Fibroblast of mammary gland (primary cell): ENCODE results near the gene DMBT1.

Source experiments
- DNase-seq: peaks from one replicate; pipeline ENCODE4 v3.0.0-alpha.2; 2010; ENCODE audit warnings: low read depth
- H3K4me3 ChIP-seq: 2 replicates; pipeline ENCODE4 v1.5.1; 2011; ENCODE audit warnings: low read depth, mild to moderate bottlenecking, low read length, moderate library complexity; ENCODE audit not compliant: control insufficient read depth
- TF ChIP-seq, protein P1 (sequence below): conservative IDR thresholded peaks from 2 replicates; pipeline ENCODE4 v1.5.1; 2011; ENCODE audit warnings: low read depth, low read length, inconsistent platforms; ENCODE audit not compliant: control insufficient read depth, insufficient read depth

The DMBT1 gene

DNA sequence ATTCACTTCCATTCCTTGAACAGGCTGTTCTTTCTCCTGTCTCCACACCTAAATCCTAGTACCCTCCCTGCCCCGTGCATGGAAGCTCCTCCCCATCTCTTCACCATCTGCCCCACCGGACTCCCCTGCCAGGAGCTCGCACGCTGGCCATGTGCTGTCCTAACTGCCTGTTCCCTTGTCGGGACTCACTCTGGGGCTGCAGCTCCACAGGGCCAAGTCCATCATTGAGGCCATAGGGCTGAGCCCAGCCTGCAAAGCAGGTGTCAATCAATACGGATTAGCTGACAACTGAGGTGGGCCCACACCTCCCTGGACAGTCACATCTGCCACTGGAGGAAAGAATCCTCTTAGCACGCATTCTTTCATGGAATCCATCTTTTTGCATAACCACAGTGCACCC, 41.4 kb upstream of the DMBT1 start:
- TF ChIP-seq, protein P1, sequence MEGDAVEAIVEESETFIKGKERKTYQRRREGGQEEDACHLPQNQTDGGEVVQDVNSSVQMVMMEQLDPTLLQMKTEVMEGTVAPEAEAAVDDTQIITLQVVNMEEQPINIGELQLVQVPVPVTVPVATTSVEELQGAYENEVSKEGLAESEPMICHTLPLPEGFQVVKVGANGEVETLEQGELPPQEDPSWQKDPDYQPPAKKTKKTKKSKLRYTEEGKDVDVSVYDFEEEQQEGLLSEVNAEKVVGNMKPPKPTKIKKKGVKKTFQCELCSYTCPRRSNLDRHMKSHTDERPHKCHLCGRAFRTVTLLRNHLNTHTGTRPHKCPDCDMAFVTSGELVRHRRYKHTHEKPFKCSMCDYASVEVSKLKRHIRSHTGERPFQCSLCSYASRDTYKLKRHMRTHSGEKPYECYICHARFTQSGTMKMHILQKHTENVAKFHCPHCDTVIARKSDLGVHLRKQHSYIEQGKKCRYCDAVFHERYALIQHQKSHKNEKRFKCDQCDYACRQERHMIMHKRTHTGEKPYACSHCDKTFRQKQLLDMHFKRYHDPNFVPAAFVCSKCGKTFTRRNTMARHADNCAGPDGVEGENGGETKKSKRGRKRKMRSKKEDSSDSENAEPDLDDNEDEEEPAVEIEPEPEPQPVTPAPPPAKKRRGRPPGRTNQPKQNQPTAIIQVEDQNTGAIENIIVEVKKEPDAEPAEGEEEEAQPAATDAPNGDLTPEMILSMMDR: no peak
- no peak for DNase-seq
- no peak overlapping the region for H3K4me3 ChIP-seq

DNA sequence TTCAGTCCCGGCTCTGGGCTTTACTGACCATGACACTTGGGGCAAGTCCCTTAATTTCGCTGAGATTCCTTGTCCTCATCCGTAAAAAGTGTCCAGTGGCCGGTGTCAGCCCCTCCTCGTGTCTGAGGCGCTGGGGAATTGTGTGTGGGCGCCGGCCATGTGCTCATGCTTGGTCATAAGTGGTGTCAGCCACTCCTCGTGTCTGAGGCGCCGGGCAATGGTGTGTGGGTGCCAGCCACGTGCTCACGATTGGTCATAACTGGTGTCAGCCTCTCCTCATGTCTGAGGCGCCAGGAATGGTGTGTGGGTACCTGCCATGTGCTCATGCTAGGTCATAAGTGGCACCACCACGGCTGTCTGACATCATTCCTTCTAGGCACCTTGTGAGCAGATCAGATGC, 40.7 kb upstream of the DMBT1 start:
- no peak overlapping the region for H3K4me3 ChIP-seq
- no peak for DNase-seq
- TF ChIP-seq, protein P1: no peak

DNA sequence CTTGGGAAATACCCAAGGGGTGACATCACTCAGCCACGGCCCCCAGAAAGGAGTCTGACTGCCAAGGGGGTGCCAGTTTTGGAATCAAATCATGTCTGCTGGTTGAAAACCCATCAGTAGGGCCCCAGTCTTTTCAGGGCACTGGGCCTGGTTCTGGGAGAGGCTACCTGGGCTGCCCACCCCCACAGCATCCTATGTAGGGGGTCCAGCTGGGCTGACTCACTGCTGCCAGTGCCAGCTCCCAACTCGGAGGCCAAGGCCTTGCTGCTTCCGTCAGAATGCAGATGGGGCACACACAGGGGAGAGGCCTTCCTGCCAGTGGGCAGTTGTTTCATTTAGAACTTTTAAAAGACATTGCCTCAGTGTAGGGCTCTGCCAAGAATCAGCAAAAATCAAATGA, 39.5 kb upstream of the DMBT1 start:
- H3K4me3 ChIP-seq: no peak overlapping the region
- TF ChIP-seq, protein P1: no peak
- DNase-seq: no peak

DNA sequence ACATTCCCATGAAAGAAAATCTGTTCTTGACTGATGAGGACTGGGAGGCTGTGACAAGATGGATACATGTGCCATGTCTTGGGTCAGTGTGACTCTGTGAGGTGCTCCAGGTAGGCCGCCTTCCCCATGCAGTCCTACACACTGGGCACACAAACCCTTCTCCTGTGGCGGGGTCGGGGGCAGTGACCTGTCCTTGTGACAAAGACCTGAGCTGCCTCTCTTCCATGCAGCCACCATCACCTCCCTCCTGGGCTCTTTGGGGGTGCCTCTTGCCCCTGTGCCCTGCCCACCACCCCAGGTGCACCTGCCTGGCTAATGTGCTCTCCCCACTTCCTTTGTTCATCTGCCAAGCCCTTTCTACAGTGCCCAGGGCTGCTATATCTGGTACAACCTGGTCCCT, 35.7 kb upstream of the DMBT1 start:
- DNase-seq: no peak

DNA sequence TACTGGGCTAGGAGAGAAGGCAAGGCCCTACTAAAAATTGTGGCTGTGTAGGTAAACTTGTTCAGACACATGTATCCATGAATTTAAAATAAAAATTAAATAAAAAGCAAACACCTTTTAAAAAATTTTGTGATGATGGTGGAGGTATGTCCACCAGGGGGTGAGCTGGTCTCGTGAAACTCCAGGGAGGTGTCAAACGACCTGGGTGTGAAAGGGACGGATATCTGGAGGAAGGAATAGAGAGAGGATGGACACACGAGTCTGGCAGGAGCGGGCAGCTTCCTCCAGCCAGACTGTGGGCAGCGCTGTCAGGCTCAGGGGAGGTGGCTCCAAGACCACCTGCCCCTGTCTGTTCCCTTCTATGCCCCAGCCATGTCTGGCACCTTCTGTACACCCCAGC, 34.8 kb upstream of the DMBT1 start:
- TF ChIP-seq, protein P1: peak; percentile 16
- no peak overlapping the region for H3K4me3 ChIP-seq
- no peak for DNase-seq

More for the DNA sequence above, 35.7 kb upstream of the DMBT1 start:
- TF ChIP-seq, protein P1: no peak
- H3K4me3 ChIP-seq: no peak overlapping the region

DNA sequence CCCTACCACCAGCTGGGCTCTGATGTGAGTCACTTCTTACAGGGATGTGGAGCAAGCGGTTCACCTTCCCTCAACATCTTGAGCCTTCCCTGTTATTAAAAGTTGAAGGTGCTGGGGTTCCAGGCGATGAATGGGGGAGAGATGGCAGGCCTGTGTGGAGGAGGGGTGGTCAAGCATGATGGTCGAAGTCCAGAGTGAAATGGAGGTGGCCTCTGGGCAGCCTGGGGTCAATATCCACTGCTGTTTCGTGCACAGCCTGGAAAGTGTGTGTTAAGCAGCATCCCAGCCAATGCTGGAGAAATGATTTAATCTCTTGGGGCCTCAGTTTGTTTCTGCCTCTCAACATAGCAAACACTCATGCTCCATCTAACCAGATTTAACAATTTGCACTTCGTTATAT, 33.7 kb upstream of the DMBT1 start:
- H3K4me3 ChIP-seq: no peak overlapping the region
- DNase-seq: no peak
- TF ChIP-seq, protein P1: no peak

DNA sequence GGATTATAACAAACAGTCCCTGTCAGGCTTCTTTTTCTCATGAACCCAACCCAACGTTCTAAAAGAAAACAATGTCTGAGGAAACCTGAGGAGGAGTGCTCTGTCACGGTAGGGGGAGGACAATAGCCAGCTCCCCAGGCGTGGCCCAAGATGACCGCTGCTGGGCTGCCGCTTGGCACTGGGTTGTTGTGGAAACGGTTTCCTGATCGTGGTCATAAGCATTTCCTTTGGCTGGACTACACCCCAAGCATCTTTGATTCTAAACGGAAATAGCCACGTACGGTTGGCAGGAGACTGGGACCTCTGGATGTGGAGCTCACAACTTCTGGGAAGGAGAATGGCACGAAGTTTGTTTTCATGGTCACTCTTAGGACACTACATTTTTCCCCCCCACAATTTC, 30.4 kb upstream of the DMBT1 start:
- no peak overlapping the region for H3K4me3 ChIP-seq
- DNase-seq: no peak

More for the DNA sequence above, 30.4 kb upstream of the DMBT1 start:
- TF ChIP-seq, protein P1: no peak
